ES-I3 (cell line): ENCODE data around the gene FYCO1.

Experiments
- H3K36me3 ChIP-seq: 2 replicates; pipeline ENCODE4 v1.6.1; 2013; ENCODE audit warnings: mild to moderate bottlenecking, low read length, control low read depth, moderate library complexity; ENCODE audit not compliant: insufficient read depth
- H3K4me1 ChIP-seq: 2 replicates; pipeline ENCODE4 v1.6.1; 2013; ENCODE audit warnings: mild to moderate bottlenecking, control low read depth, low read length; ENCODE audit not compliant: insufficient read depth
- H3K9ac ChIP-seq: 2 replicates; pipeline ENCODE4 v1.6.1; 2013; ENCODE audit warnings: low read depth, mild to moderate bottlenecking, low read length, moderate library complexity
- H3K9me3 ChIP-seq: 2 replicates; pipeline ENCODE4 v1.6.1; 2013; ENCODE audit warnings: mild to moderate bottlenecking, low read length, moderate library complexity; ENCODE audit not compliant: control insufficient read depth, insufficient read depth

The FYCO1 gene

GRCh38 chr3:45953536-45953935 is 42.1 kb downstream of the FYCO1 start:
- H3K36me3 ChIP-seq = peaks cover 13% of the 10 kb centered on the region
- H3K9me3 ChIP-seq = no peaks in the 10 kb centered on the region
- no peak overlapping the region for H3K9ac ChIP-seq

DNA sequence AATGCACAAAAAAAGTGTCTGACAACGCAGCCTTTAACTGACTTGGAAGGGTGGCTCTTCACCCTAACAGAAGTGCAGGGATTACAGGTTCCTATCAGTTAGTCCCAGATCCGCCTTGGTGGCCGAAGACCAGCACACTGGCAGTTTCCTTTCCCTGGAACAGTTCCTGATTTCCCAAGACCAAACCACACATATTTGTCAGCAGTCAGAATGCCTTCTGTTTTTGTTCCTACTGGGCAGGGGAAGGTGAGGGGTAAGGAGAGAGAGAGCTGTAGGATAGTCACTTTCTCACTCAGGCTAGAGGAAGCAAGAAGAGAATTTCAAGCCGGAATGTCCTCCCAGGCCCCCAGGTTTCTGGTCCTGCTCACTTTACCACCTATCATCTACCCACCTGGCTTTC is 43.2 kb downstream of the FYCO1 start:
- no peaks in the 10 kb centered on the region for H3K9me3 ChIP-seq
- peaks cover 10% of the 10 kb centered on the region; the same call in 1 of the 2 replicates for H3K36me3 ChIP-seq
- H3K4me1 ChIP-seq = no peaks in the 10 kb centered on the region
- H3K9ac ChIP-seq = no peak overlapping the region

More at GRCh38 chr3:45953536-45953935, 42.1 kb downstream of the FYCO1 start:
- H3K4me1 ChIP-seq = no peaks in the 10 kb centered on the region

DNA sequence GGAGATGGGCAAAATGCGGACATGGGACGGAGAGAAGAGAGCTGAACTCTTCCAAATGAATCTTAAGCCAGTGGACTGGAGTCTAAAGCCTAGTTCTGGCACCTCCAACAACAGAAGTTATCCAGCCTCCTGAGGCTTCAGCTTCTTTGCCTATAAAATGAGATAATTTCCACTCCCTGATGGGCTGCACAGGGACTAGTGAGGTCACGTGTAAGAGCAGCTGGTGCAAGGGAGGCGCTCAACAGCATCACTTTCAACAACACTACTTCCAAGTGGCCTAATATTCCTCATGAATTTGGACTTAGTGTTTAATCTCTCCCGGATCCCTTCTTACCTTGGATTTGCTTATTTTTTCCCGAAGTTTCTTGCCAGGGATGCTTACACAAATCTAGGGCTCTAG is 43.7 kb downstream of the FYCO1 start:
- H3K36me3 ChIP-seq = peaks cover 10% of the 10 kb centered on the region; the same call in 1 of the 2 replicates
- H3K9me3 ChIP-seq = no peaks in the 10 kb centered on the region
- H3K4me1 ChIP-seq = no peaks in the 10 kb centered on the region
- H3K9ac ChIP-seq = no peak overlapping the region

DNA sequence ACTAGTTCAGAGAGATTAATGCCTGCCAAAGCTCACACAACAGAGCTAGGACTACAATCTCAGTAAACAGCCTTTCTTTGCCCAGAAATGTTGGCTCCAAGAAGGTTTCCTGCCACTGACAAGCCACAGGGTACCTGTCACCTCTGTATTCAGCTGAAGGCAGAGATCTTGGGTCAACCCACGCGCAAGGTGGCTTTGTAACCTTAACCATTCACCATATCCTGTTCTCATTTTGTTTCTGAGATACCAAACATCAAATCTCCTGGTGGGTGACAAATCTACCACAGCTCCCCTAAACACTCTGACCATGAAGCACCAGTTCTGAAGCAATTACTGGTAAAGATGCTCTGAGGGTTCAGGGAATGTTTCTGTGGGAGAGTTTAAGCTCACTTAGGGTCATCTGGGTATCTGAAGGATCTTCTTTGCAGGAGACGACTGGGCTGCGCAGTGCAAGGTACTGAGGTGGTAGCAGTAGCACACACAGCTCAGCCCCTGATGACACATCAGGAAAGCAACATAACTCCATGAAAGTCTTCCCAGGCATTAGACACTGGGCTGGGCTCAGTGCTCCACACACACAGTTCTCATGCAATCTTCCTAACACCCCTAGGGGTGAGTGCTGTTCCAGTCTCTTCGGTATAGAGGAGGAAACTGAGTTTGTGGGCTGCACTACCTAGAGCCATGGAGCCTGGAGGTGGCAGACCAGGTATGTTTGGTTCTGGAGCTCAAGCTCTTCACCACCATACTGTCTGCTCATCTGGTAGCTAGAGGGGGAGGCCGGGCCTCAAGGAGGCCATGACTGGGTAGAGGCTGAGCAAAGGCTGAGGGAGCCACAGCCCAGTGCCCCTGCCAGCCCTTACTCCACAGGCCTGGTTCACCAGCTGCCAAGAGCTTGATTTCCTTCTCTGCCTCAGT is 44.7 kb downstream of the FYCO1 start:
- H3K36me3 ChIP-seq = peaks cover 10% of the 10 kb centered on the region; the same call in 1 of the 2 replicates
- H3K9me3 ChIP-seq = no peaks in the 10 kb centered on the region
- no peak overlapping the region for H3K9ac ChIP-seq
- no peaks in the 10 kb centered on the region for H3K4me1 ChIP-seq

DNA sequence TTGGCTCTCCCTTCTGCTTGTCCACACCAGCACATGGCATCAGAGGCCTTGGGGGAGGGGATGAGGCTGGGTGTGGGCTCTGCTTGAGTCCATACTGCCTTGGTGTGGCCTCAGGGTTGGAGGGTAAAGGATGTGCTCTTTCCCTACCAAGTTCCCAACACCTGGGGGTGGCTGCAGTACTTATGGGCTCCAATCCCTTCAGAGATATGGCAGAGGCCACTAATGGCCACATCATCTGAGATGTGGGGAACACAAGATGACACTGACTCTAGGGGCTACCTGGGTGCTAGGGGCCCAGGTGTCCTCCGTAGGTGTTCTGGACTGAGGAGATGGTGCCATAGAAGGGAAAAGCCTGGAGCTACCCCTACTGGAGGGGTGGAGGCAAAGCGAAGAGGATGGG is 45.5 kb downstream of the FYCO1 start:
- Histone ChIP-seq H3K4me1 (no peaks in the 10 kb centered on the region), H3K36me3 (peaks cover 5% of the 10 kb centered on the region; the same call in 1 of the 2 replicates), H3K9ac (no peak overlapping the region), H3K9me3 (no peaks in the 10 kb centered on the region)

GRCh38 chr3:45949432-45949831 is 46.2 kb downstream of the FYCO1 start:
- Histone ChIP-seq H3K4me1 (no peaks in the 10 kb centered on the region), H3K36me3 (peaks cover 5% of the 10 kb centered on the region; the same call in 1 of the 2 replicates), H3K9ac (no peak overlapping the region), H3K9me3 (no peaks in the 10 kb centered on the region)

DNA sequence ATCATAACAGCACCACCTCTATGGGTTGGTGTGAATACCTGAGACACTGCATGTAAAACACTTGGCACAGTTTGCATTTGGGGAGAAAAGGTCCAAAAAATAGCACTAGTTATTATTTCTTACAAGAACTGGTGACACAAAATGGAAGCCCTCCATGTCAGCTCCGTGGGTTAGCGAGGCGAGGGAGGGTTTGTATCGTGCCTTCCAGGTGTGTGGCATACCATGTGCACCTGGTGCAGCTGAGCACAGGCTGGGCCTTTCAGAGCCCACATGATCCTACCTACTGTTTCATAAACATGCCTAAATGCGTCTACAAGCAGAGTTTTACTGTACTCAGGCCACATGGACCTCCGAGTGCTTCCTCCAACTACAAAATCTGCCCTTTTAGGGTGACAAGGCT is 46.7 kb downstream of the FYCO1 start:
- Histone ChIP-seq H3K9me3 (no peaks in the 10 kb centered on the region), H3K4me1 (no peaks in the 10 kb centered on the region), H3K36me3 (peaks cover 5% of the 10 kb centered on the region; the same call in 1 of the 2 replicates), H3K9ac (no peak overlapping the region)

- Histone ChIP-seq H3K4me1 (no peaks in the 10 kb centered on the region), H3K36me3 (peaks cover 2% of the 10 kb centered on the region; the same call in 1 of the 2 replicates), H3K9me3 (no peaks in the 10 kb centered on the region), H3K9ac (no peak overlapping the region)
These were observed 47.3 kb downstream of the FYCO1 start for GRCh38 chr3:45948311-45948781.

DNA sequence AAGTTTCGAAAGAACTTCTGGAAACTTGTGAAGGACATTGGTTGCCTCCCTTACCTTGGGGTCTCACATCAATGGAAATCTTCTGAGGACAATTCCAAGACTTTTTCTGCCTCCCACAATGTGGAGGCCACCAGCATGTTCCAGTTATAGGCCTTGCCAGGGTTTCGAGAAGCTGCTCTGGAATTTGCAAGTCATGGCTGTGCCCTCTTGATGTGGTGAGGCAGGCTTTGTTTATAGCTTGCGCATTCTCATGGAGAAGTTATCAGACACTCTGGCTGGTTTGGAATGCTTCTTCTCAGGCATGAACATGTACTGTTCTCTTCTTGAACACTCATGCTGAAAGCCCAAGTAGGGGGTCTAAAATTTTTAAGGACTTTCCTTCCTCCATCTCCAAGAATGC is 48.3 kb downstream of the FYCO1 start:
- no peak overlapping the region for H3K9ac ChIP-seq
- no peaks in the 10 kb centered on the region for H3K4me1 ChIP-seq
- H3K36me3 ChIP-seq = no peaks in the 10 kb centered on the region; the same call in 1 of the 2 replicates
- H3K9me3 ChIP-seq = no peaks in the 10 kb centered on the region

DNA sequence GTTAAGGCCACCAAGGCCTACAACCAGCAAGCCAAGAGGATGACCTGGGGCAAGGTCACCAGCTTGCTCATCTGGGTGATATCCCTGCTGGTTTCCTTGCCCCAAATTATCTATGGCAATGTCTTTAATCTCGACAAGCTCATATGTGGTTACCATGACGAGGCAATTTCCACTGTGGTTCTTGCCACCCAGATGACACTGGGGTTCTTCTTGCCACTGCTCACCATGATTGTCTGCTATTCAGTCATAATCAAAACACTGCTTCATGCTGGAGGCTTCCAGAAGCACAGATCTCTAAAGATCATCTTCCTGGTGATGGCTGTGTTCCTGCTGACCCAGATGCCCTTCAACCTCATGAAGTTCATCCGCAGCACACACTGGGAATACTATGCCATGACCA is 48.7 kb downstream of the FYCO1 start:
- Histone ChIP-seq H3K4me1 (no peaks in the 10 kb centered on the region), H3K9me3 (no peaks in the 10 kb centered on the region), H3K36me3 (no peaks in the 10 kb centered on the region; the same call in 1 of the 2 replicates), H3K9ac (no peak overlapping the region)

GRCh38 chr3:45946307-45946706 is 49.3 kb downstream of the FYCO1 start:
- no peaks in the 10 kb centered on the region; the same call in 1 of the 2 replicates for H3K36me3 ChIP-seq
- no peak overlapping the region for H3K9ac ChIP-seq
- H3K4me1 ChIP-seq = no peaks in the 10 kb centered on the region
- no peaks in the 10 kb centered on the region for H3K9me3 ChIP-seq

DNA sequence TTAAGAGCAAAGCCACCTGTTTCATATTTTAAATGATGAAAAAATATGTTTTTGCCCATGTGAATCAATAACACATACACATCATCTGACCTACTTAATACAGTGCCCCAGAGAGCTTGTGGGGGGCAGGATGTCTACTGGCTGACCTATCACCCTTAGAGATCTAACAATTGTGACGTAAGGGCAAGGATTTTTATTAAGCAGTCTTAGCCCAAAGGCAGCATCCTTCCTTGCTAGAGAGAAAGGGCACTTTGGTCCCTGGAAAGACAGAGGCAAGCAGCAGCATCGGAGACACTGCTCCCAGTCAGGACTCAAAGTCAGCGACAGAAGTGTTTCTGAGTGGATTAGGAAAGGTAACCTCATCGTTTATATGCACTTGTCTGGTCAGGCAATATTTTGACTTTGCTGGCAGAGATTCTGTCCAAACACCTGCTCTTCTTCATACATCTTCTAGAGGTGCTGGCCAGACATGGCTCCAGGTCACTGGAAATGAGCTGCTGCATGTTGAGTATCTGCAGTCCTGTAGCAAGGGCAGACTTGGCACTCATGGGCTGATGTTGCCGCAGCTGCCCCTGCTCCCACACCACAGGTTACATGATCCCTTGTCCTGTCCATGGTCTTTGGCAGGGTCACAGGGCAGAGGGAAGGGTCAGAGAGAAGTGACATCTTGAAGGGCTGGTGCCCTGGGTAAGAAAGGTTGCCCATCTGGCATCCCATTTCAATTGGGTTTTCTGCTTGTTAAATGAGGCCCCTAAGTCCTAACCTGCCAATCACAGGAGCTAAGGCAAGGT is 50.6 kb downstream of the FYCO1 start:
- H3K36me3 ChIP-seq = no peaks in the 10 kb centered on the region; the same call in 1 of the 2 replicates
- H3K9ac ChIP-seq = no peak overlapping the region
- no peaks in the 10 kb centered on the region for H3K4me1 ChIP-seq
- peaks cover 3% of the 10 kb centered on the region; the same call in 1 of the 2 replicates for H3K9me3 ChIP-seq

GRCh38 chr3:45943207-45943846 is 52.3 kb downstream of the FYCO1 start, which contains the start of gene CXCR6:
Gene CXCR6 (plus strand): TSS chr3:45943464. CDS start chr3:45946482, 3,018 bp downstream.
- Histone ChIP-seq H3K9me3 (peaks cover 3% of the 10 kb centered on the region; the same call in 1 of the 2 replicates), H3K4me1 (no peaks in the 10 kb centered on the region; the same call in 1 of the 2 replicates), H3K36me3 (no peaks in the 10 kb centered on the region; the same call in 1 of the 2 replicates), H3K9ac (no peak within 1 kb of the TSS)
